Left colon (tissue), 2 donors: Measurements from ENCODE around the gene TBC1D14. TPM values are rescaled to one million over a fixed set of nuclear protein-coding genes. Genes with fewer than 3 reads are reported as not detected.
"Not testable (repeated sequence)": the region's sequence is repeated elsewhere in the genome, so short reads cannot be mapped to it uniquely, and the experiment has no call there.

Source experiments
- ATAC-seq: fragments of 200-7000 bp; cut with Tn5 transposase; one replicate; pipeline ENCODE4 v1.9.1; 2020; ENCODE audit warnings: mild to moderate bottlenecking, moderate library complexity
- DNase-seq, 2 donors: peaks; one replicate each; pipeline ENCODE4 v3.0.0-alpha.2; 2020
- intact Hi-C, 2 donors: fragments of 100-400 bp; cut with DNase I in 1 of 2; cut with micrococcal nuclease in 1 of 2; formaldehyde crosslinking; loops; one replicate each; pipeline versions ENCODE4 v1.11.2 to v1.14.0; 2022; cut with DNase I, micrococcal nuclease
- total RNA-seq, 2 donors: library from RNA; stranded (reverse); fragmentation: NEBNext Ultra II Directional; extraction: Animal tissue kit (Norgen Biotek cat#: 25700); gene quantifications; one replicate each; pipeline ENCODE4 v1.2.1, GENCODE V29; 2021
- donor health status: DM: no; HTN: no; CAD: no.
- donor health status: DM: yes; HTN: yes; CAD: no.

The TBC1D14 gene
- total RNA-seq, 2 donors from 2014 or later, result 53.1 to 56.6 TPM

DNA sequence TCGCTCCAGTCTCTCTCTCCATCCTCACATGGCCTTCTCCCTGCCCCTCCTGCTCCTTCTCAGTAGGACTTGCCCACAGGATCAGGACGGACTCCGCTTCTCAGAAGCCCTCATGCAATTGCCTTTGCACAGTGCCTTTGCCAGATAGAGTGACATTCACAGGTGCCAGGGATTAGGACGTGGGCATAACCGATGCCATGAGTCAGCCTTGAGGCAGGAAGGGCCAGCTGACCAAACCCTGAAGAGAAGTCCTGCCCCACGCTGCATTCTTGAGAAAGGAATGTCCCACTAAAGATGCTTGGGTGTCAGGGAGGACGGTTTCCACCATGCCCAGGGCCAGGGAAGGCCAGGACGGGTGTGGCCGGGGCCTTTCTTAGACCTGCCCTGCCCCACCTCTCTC lies 164.8 kb downstream of the TBC1D14 start:
- ATAC-seq, result no peak
- DNase-seq, result no peak
- intact Hi-C loops, result loop anchor here in 1 of 2 donors (10.0 kb wide), 1 partner anchor 350 kb away; no protein-coding TSS in a partner anchor

DNA sequence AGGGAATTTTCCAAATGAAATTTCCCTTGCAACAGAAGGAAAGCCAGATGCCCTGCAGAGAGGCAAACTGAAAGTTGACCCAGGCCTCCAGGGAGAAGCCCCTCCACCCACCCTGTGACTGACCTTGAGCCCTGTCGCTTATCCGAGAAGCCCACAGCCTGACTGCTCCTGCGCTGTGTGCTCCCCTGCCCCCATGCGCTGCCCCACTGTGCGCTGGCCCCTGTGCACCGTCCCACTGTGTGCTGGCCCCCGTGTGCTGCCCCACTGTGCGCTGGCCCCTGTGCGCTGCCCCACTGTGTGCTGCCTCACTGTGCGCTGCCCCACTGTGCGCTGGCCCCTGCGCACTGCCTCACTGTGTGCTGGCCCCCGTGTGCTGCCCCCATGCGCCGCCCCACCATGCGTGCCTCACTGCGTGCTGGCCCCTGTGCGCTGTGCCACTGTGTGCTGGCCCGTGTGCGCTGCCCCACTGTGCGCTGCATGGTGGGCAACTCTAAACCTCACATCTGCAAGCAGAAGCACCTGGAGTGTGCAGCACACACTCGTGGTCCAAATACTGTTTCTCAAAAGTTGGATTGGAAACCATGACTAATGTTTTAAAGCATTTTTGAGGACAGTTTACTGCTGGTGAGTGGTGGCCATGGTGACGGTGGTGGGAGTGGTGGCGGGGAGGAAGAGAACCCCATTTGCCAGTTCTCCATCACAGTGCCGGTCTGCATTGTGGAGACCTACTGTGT lies 166.5 kb downstream of the TBC1D14 start:
- intact Hi-C loops, result loop anchor here in 1 of 2 donors (10.0 kb wide), 1 partner anchor 351 kb away; no protein-coding TSS in a partner anchor
- ATAC-seq, result no peak
- no peak for DNase-seq

DNA sequence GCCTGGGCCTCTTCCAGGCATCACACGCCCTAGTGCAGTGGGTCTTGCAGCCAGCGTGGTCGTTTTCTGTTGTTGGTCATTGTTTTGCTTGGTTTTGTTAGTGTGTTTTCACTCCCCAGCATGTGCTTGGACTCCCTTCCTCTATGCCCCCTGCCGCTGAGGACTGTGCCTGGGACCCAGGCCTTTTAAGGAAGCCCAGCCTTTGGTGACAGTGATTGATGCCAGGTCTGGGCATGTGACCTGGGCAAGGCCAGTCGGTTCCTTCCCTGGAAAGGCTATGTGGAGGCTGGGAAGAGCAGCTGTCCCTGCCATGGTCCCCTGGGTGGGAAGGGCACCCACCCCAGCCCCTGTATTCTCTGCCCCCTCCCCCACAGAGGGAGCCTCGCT lies 167.1 kb downstream of the TBC1D14 start:
- DNase-seq, result no peak
- intact Hi-C loops, result loop anchor here in 1 of 2 donors (10.0 kb wide), 1 partner anchor 352 kb away; no protein-coding TSS in a partner anchor
- no peak for ATAC-seq

DNA sequence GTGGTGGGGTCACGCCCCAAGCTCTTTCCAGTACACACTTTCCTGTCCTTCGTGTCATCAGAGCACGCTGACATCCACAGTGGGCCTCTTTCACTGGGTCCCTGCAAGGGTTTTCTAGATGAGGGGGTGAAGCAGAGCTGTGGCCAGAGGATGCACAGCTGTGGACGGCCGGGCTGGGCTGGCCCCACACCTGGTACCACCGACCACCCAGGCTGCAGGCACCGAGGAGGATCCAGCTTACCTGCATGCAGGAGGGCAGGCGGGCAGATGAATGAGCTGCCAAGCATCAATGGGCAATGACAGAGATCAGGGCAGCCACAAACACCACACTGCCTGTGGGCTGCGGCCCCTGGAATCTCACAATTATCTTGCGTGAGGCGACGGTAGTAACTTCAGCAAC lies 167.7 kb downstream of the TBC1D14 start:
- intact Hi-C loops, result loop anchor here in 1 of 2 donors (10.0 kb wide), 1 partner anchor 353 kb away; no protein-coding TSS in a partner anchor
- DNase-seq (no peak), ATAC-seq (no peak)

DNA sequence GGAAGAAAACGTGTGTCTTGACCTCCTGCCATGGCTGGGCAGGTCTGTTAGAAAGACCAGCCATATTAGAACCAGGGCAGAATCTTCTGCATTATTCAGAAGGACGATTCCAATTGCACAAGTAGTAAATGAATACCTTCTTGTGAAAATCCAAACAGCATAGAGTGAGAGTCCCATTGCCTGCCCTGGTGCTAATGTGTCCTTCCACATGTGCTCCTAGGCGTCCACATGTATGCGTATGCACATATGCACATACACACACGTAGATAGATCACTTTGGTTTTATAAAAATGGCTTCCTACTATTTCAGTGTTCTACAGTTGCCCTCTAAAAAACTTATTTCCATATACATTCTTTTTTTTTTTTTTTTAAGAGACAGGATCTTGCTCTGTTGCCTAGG lies 168.4 kb downstream of the TBC1D14 start:
- intact Hi-C loops, result loop anchor here in 1 of 2 donors (10.0 kb wide), 1 partner anchor 353 kb away; no protein-coding TSS in a partner anchor
- ATAC-seq (no peak), DNase-seq (no peak)

DNA sequence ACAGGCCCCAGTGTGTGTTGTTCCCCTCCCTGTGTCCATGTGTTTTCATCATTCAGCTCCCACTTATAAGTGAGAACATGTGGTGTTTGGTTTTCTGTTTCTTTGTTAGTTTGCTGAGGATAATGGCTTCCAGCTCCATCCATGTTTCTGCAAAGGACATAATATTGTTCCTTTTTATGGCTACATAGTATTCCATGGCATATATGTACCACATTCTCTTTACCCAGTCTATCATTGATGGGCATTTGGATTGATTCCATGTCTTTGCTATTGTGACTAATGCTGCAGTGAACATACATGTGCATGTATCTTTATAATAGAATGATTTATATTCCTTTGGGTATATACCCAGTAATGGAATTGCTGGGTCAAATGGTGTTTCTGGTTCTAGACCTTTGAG lies 169.9 kb downstream of the TBC1D14 start:
- intact Hi-C loops, result loop anchor here in 1 of 2 donors (10.0 kb wide), 1 partner anchor 355 kb away; no protein-coding TSS in a partner anchor
- ATAC-seq, DNase-seq: not testable (repeated sequence)

DNA sequence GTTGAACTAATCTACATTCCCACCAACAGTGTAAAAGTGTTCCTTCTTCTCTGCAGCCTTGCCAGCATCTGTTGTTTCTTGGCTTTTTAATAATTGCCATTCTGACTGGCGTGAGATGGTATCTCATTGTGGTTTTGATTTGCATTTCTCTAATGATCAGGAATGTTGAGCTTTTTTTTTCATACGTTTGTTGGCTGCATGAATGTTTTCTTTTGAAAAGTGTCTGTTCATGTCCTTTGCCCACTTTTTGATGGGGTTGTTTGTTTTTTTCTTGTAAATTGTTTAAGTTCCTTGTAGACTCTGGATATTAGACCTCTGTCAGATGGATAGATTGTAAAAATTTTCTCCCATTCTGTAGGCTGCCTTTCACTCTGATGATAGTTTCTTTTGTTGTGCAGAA lies 170.3 kb downstream of the TBC1D14 start:
- ATAC-seq, DNase-seq: not testable (repeated sequence)
- intact Hi-C loops, result loop anchor here in 1 of 2 donors (10.0 kb wide), 1 partner anchor 355 kb away; no protein-coding TSS in a partner anchor

Other genes with a start within 250 kb of the TBC1D14 start
- gene S100P, start 215.9 kb upstream of the TBC1D14 start, total RNA-seq, result 100 to 1,000 TPM; 136 to 390 TPM
- gene MRFAP1L1, start 200.0 kb upstream of the TBC1D14 start, total RNA-seq, result 10 to 100 TPM; 27.1 to 33.7 TPM
- gene BLOC1S4, start 193.7 kb upstream of the TBC1D14 start, total RNA-seq, result 10 to 100 TPM; 13.3 to 15.0 TPM
- 10 to 100 TPM; 40.7 to 49.4 TPM for gene KIAA0232, start 127.1 kb upstream of the TBC1D14 start, total RNA-seq
- 10 to 100 TPM; 30.0 to 34.6 TPM for gene TADA2B, start 133.5 kb downstream of the TBC1D14 start, total RNA-seq
- 10 to 100 TPM; 29.5 to 36.0 TPM for gene GRPEL1, start 158.2 kb downstream of the TBC1D14 start, total RNA-seq